ENCODE results near the gene ZNF787.

DNA sequence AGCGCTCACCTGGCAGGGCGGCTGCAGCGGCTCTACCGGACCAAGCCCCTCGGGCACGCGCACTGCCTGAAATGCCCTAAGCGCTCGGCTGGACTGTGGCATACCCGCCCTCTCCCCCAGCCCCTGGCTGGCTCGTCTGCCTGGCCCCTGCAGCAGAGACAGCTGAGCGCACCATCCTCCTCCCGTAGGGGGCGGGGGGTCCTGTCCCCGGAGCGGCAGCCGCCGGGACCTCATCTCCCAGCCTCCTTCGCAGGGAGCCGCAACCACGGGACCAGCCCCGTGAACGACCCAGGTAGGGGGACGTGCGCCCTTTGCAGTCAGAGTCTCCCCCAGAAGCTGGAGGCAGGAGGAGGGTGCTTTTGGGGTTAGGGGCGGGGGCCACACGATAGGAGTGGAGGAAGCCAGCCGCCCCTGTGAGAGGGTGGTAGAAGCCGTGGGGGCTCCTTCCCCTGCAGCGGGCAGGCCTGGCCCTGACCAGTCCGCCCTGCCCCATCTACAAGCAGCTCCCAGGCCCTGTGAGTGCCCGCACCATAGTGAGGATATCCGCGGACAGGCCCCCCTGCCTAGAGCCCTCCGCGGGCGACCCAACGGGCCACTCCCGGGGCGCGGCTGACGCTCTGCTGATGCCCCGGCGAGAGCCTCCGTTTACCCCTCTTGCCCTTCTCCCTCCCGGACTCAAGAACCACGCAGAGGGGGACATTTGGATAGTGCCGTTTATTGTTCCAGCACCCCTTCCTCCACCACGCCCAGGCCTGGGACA, 34.2 kb downstream of the ZNF787 start:
- TF ChIP-seq POLR2A (IDR thresholded peaks at IDR 0.05): no peak
- TF ChIP-seq, protein P1, sequence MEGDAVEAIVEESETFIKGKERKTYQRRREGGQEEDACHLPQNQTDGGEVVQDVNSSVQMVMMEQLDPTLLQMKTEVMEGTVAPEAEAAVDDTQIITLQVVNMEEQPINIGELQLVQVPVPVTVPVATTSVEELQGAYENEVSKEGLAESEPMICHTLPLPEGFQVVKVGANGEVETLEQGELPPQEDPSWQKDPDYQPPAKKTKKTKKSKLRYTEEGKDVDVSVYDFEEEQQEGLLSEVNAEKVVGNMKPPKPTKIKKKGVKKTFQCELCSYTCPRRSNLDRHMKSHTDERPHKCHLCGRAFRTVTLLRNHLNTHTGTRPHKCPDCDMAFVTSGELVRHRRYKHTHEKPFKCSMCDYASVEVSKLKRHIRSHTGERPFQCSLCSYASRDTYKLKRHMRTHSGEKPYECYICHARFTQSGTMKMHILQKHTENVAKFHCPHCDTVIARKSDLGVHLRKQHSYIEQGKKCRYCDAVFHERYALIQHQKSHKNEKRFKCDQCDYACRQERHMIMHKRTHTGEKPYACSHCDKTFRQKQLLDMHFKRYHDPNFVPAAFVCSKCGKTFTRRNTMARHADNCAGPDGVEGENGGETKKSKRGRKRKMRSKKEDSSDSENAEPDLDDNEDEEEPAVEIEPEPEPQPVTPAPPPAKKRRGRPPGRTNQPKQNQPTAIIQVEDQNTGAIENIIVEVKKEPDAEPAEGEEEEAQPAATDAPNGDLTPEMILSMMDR (IDR thresholded peaks at IDR 0.05): no peak
- no peak for TF ChIP-seq EP300 (IDR thresholded peaks at IDR 0.05)

All from ovary (tissue), 3 donors.